GM19467 (cell line): Measurements from ENCODE around the gene MTCH1.
"Not testable (repeated sequence)": the region's sequence is repeated elsewhere in the genome, so short reads cannot be mapped to it uniquely, and the experiment has no call there.

Experiments used
- ATAC-seq: cut with Tn5 transposase; IDR thresholded peaks from one replicate; pipeline ENCODE4 v1.9.1; 2021; ENCODE audit warnings: mild to moderate bottlenecking, moderate library complexity; ENCODE audit not compliant: unreplicated experiment

MTCH1 gene

DNA sequence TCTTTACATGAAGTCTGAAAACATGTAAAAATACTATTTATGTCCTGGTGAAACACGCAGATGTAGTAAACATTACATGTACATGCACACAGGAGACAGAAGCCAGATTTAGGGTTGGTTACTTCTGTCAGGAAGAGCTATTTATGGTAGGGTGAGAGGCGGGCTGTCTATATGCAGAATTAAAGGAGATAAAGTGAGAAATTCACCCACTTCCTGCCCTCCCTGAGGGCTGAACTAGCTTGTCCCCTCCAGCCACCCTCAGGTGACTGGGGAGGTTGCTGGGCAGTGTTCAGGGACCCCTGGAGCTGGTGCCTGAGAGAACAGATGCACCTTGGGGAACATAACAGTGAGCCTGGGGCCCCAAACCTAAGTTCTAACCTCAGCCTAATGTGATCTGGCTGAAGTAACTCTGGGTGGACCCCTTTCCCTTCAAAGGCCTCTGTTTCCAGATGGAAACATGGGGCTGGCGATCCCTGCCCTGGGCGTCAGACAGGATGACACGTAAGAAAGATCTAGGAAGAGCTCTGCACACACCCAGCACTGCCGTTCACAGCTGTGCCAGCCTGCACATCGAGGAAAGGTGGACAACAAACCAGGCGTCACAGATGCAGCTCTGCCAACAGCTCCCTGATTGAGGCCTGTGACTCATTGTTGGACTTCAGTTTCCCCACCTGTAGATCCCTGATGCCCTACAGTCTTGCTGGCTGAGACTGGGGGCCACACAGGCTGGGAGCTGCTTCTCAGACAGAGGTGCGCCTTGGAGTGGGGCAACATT lies 30.1 kb downstream of the MTCH1 start:
- ATAC-seq: no peak

DNA sequence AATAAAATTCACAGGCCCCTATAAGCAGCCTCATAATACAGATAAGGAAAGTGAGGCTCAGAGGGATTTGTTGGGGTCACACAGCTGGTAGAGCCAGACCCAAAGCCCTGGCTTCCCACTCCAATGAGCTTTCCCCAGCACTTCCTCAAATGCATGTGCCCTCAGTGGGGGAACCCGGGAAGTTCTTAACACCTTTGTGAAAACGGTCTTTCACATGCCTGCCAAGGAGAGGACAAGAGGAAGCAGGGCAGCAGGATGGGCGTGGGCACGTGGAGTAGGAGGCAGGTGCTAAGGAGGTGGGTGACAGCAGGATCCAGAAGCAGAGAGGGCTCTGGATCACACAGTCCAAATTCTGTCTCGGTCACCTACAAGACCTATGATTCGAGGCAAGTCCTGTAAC lies 30.9 kb downstream of the MTCH1 start:
- no peak for ATAC-seq

DNA sequence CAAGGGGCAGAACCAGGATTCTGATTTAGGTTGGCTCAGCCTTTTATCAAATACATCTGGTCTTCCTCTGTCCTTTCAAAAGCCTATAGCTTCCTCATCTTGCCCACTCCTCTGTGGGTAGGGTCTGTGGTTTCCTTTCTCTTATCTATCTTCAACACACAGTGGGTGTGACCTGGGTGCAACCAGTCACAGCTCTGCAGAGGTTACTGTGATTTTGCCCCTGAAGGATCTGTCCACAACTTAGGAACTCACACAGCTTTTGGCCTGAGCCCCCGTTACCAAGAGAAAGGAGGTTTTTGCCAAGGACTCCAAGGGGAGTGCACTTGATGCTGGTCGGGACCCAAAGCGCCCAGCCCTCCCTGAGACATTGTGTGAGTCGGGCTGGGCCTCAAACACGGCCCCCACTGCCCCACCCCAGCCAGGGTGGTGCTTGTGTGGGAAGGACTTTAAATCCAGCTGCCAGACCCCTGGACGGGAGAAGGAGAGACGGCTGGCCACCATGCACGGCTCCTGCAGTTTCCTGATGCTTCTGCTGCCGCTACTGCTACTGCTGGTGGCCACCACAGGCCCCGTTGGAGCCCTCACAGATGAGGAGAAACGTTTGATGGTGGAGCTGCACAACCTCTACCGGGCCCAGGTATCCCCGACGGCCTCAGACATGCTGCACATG lies 31.6 kb downstream of the MTCH1 start, which contains the start of gene PI16:
Gene PI16 (plus strand): TSS at position 477 of the 670 bp plus-strand sequence. CDS start 23 bp downstream, at position 500.
- ATAC-seq: no peak

DNA sequence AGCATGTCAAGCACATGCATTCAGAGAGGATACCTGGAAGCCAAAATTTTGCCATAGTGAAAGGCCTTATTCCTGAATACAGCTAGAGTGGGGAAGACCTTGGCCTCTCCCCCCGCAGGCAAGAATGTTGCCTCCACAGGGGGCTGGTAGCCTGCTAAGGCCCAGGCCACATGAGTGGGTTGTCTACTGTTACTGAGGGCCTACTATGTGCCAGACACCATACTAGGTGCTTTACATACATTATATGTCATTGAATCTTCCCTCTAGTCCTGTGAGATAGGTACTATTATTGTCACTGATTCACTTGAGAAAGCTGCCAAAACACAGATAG lies 32.1 kb downstream of the MTCH1 start:
- no peak for ATAC-seq

DNA sequence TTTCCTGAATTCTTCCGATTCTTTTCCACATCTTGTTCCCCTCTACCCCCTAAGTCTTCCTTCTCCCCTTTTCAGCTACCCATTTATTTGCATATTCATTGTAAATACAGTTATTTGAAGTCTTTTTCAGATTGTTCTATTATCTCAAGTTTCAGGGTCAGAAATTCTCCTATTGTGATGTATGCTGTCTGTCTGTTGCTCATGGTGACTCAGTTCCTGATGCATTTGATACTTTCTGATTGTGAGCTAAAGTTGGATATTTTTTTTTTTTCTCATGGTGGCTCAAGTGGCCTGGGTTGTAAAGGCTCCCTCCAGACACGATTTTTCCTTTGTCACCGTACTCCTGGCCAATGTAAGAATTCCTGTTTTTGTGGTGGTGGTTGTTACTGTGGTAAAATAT lies 36.4 kb downstream of the MTCH1 start:
- no peak for ATAC-seq

DNA sequence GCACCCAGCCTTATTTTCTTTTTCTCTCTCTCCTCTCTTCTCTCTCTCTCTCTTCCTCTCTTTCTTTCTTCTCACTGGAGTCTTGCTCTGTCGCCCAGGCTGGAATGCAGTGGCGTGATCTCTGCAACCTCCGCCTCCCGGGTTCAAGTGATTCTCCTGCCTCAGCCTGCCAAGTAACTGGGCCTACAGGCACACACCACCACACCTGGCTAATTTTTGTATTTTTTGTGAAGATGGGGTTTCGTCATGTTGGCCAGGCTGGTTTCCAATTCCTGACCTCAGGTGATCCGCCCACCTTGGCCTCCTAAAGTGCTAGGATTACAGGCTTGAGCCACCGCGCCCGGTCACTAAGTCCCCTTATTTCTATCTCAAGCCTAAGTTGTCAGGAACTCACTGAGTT lies 36.9 kb downstream of the MTCH1 start:
- ATAC-seq: not testable (repeated sequence)

DNA sequence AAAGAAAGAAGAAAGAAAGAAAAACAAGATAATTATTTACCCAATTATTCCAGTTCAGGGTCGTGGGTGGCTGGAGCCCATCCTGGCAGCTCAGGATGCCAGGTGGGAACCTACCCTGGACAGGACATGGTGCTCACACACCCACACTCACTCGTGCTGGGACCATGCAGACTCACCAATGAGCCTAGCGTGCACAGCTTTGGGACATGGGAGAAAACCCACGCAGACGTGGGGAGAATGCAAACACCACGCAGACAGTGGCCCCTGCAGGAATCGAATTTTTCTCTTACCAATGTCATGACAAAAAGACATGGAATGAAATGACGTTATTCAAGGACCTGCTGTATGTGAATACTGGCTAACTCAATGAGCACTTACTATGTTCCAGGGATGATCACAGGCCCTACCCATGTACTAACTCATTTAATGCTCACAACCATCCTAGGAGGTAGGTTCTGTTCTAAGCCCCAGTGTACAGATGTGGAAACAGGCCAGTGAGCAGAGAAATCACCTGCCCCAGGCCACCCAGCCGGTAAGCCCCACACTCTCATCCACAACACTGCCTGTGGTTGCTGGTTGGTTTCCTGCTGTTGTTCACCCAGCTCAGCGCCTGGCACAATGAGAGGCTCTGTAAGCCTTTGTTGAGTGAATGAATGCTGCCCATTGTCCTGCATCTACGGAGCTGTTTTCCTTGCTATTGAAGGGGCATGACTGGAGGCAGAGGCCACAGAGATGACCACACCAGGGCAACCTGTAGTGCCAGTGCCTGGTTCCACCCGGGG lies 38.2 kb downstream of the MTCH1 start:
- no peak for ATAC-seq

DNA sequence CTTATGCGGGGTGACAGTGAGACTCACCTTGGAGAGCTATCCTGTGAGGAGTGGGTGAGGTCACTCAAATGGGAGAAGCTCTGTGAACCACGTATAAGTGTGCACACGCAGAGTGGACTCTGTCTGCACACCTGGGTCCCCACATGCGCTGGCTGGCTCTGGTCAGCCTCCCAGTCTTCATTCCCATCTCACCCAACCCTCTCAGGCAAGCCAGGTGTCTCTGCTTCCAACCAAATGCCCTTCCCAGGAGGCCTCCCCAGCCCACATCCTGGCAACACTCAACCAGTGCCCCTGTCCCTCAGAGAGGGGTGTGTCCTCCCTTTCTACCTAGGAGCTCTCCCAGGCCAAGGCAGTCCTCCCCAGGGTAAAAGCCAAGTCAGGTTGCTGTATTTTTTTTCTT lies 39.5 kb downstream of the MTCH1 start:
- ATAC-seq: no peak

DNA sequence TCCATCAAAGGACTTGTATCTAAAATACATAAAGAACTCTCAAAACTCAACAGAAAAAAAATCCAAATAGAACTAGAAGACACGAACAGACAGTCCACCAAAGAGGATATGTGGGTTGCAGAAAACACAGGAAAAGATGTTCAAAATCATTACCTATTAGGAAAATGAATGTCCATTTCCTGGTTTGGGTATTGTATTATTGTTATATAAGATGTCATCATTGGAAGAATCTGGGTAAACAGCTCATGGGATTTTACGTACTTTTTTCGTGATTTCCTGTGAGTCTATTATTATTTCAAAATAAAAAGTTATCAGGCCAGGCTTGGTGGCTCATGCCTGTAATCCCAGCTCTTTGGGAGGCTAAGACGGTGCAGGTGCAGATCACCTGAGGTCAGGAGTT lies 40.7 kb downstream of the MTCH1 start:
- no peak for ATAC-seq

DNA sequence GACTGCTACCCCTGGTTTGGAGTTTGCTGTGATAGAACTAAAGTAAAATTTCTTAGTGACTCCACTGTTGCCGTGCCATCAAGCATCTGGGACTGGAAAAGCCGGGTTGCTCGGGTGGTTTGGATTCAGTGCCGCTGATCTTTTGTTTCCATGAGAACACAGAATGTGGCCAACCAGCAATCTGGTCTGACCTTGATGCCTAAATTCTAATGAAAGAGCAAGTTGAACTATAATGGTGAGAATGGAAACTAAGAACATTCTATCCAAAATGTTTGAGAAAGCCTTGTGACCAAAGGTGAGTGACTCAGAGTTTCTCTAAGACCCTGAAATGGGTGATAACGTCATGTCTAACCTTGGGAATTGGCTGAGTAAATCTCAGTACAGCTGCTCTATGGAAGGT lies 41.3 kb downstream of the MTCH1 start:
- no peak for ATAC-seq

DNA sequence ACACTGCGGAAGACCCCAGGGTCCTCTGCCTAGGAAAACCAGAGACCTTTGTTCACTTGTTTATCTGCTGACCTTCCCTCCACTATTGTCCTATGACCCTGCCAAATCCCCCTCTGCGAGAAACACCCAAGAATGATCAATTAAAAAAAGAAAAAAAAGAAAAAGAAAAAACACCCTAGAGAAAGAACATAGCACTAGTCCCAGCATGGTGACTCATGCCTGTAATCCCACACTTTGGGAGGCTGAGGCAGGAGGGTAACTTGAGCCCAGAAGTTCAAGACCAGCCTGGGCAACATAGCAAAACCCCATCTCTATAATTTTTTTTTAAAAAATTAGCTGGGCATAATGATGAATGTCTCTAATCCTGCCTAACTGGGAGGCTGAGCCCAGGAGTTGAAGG lies 43.7 kb downstream of the MTCH1 start:
- ATAC-seq: not testable (repeated sequence)

DNA sequence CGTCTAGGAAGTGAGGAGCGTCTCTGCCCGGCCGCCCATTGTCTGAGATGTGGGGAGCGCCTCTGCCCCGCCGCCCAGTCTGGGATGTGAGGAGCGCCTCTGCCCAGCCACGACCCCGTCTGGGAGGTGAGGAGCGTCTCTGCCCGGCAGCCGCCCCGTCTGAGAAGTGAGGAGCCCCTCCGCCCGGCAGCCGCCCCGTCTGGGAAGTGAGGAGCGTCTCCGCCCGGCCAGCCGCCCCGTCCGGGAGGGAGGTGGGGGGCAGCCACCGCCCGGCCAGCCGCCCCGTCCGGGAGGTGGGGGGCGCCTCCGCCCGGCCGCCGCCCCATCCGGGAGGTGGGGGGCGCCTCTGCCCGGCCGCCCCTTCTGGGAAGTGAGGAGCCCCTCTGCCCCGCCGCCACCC lies 44.4 kb downstream of the MTCH1 start:
- ATAC-seq: not testable (repeated sequence)

DNA sequence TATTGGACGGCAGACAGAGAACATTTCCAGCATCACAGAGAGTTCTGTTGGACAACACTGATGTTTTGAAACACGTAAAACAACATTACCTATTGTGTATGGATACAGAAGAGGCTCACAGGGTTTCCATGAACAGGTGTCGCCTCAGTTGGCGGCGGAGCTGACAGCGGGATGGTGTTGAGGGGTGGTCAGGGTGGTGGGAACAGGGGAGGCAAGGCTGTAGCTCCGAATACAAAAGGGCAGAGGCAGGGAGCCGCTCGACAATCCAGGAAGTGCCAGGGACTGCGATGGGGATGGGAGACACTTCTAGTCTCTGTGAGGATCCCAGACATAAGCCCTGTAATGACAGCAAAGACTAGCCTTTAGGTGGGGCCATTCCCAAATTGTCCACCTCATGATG lies 46.0 kb downstream of the MTCH1 start:
- no peak for ATAC-seq

DNA sequence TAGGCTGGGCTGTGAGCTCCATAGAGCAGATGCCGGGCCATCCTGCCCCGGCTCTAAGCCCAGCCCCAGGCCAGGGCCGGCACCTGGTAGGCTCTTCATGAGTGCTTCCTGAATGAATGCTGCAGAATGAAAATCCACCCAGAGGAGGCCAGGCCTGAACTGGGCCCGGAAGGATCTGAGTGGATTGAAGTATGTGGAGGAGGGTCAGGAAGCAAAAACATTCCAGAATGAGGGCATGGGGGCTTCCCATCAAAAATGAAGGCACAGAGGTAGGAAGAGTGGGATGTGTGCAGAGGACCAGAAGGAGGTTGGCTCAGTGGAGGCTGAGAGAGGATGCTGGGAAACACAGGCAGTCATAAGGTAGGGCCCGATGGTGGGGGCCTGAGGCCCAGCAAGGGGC lies 47.0 kb downstream of the MTCH1 start:
- not testable (repeated sequence) for ATAC-seq

DNA sequence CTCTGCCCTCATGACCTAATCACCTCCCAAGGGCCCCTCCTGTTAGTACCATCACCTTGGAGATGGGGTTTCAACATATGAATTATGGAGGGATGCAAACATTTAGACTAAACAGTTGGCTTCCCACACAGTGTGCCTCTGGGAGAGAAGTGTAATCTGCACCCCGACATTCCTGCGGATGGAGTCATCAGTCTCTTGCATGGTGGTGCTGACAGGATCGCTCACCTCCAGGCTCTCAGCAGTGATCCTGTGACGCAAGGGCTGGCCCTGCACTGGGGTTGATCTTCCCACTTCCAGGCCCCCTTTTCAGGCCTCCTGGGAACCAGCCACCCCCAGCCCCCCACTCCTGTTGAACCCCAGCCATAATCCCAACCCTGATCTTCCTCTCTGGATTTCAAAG lies 47.5 kb downstream of the MTCH1 start:
- no peak for ATAC-seq

DNA sequence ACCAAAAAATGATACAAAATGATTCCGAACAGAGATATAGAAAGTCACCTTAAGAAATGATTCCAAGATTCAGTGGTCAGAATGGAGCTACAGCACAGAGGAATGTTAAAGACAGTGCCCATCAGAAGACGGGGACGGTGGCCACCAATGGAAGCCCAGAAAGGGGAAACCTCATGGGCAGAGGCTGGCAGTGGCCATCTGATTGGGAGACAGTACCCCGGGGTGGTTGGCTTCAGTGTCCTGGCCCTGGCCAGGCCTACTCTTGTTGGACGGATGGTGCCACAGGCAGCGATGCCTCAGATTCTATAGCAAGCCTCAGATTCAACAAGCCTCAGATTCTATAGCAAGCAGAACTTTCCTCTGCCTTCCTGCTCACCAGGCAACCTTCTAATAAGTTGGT lies 48.1 kb downstream of the MTCH1 start:
- no peak for ATAC-seq

DNA sequence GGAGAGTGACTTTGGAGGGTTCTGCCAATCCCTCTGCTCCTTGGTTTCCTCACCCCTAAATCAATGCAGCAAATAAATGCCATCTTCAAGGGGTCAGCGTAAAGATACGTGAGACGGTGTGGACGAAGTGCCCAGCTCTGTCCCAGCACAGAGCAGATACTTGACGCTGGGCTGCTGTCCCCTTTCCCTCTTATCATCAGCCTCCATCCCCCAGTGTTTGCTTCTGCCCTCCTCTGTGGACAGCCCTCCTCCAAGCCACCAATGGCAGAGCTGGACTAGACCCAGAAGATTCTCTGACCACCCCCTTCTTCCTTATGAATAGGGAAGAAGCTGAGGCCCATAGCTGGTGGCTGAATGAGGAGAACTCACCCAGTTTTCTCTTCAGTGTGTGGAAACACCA lies 49.2 kb downstream of the MTCH1 start:
- no peak for ATAC-seq

DNA sequence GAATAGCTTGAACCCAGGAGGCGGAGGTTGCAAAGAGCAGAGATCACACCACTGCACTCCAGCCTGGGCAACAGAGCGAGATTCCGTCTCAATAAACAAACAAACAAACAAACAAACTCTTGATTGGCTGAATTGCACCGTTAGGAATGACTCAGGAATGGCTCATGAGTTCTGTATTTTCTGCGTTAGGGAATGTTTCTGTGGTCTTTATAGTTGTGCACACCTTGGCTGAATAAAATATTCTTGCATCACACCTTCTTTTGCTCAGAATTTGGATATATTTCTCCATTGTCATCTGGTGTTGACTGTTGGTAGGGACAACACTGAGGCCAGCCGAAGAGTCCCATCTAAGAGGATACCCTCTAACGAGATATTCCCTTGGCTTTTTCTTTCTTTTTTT lies 51.1 kb downstream of the MTCH1 start:
- ATAC-seq: no peak

DNA sequence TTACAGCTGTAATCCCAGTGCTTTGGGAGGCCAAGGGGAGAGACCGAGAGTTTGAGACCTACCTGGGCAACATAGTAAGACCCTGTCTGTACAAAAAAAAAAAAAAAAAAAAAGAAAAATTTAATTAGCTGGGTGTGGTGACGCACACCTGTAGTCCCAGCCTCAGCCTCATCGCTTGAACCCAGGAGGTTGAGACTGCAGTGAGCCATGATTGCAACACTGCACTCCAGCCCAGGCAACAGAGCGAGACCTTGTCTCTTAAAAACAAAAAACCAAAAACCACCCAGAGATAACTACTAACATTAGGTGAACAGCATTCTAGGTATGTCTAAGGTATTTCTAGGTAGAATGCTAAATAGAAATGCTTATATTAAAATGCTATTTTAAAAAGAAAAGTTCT lies 52.5 kb downstream of the MTCH1 start:
- no peak for ATAC-seq

DNA sequence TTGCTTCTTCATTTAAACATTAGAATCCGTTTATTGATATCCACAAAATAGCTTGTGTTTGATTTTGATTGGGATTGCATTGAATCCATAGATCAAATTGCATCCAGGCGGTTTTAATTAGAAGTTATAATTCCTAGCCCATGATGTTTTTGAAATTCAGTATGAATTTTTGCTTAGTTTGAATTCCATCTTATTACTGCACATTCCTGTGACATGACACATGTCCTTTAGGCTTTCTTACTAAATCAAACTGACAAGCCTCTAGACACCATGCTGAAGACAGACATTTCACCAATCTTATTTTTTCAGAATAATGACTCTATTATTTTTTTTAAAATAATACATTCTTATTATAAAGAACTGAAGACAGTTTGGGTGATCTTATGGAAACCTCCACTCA lies 52.9 kb downstream of the MTCH1 start:
- no peak for ATAC-seq

DNA sequence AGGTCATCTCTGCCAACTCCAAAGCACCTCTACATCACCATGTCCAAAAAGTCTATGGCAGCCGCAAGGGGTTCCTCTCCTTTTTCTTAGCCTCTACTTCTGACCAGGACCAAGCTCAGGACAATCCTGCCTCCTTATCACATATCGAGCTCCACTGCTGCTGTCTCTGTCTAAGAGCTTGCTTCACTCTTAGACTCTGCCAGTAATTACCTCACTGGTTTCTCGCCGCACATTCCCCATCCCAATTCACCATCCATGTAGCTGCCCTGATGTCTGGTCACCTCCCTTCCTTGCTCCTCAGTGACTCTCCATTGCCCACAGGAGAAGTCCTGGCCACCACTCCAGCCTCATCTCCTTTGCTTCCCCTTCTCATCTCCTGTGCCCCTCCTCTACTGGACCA lies 55.5 kb downstream of the MTCH1 start:
- ATAC-seq: no peak

DNA sequence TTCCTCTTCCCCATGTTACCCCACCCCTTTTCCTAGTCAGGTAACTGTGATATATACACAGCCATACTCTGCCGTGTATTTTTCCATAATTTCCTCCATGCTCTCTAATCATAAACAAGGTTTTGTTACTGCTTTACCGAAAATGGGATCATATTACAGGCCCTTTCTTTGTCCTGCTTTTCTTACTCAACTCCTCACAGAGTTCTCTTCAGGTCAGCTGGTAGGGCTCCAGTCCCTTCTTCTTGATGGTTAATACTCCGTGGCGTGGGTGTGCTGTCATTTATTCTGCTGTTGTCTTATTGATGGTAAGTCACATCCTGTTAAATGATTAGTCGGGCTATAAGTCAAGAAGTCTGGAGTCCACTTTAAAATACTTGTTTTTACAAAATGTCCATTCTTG lies 56.4 kb downstream of the MTCH1 start:
- ATAC-seq: no peak
